Measurements from ENCODE around the gene MYCBP. TPM values are rescaled to one million over a fixed set of nuclear protein-coding genes. Genes with fewer than 3 reads are reported as not detected.
"Not testable (repeated sequence)": the region's sequence is repeated elsewhere in the genome, so short reads cannot be mapped to it uniquely, and the experiment has no call there.

MYCBP gene
- total RNA-seq, 1 experiment from 2014 or later, result 25.1 TPM

- H3K9me2 ChIP-seq (replicated peaks; ENCODE audit: insufficient read depth, low read length), result no peaks in the 10 kb centered on the region
- no peaks in the 10 kb centered on the region for H3K9me3 ChIP-seq (ENCODE audit: low read length)
- H3K4me3 ChIP-seq (ENCODE audit: low read length), result peak within 1 kb of the TSS; percentile 95
- H3K27me3 ChIP-seq (ENCODE audit: low read length), result no peaks in the 10 kb centered on the region
- 0 out of 2 replicates have a peak, but pooled peaks cover 3% of the 10 kb centered on the region for H4K20me1 ChIP-seq (ENCODE audit: insufficient read depth, low read depth, low read length)
- peaks cover 87% of the 10 kb centered on the region for H3K79me2 ChIP-seq (ENCODE audit: low read length)
- peak within 1 kb of the TSS; percentile 100 for H3K4me2 ChIP-seq (ENCODE audit: low read depth, low read length, poor library complexity, severe bottlenecking)
- H3K36me3 ChIP-seq (ENCODE audit: insufficient read depth, low read length), result peaks cover 14% of the 10 kb centered on the region; the same call in 1 of the 2 replicates
- peaks cover 56% of the 10 kb centered on the region for H3K4me1 ChIP-seq (ENCODE audit: low read length)
- peak within 1 kb of the TSS; percentile 79 for H3K9ac ChIP-seq (ENCODE audit: low read length)
- H3K27ac ChIP-seq (ENCODE audit: low read length), result peak within 1 kb of the TSS; percentile 42; the same call in 1 of the 2 replicates
- H2AFZ ChIP-seq (ENCODE audit: low read length), result peak within 1 kb of the TSS; percentile 71; the same call in 1 of the 2 replicates
- peak; percentile 99 for DNase-seq
Measured at GRCh38 chr1:38859561-38860453, 13.3 kb downstream of the MYCBP start, which contains the start of gene RRAGC. TSS of gene RRAGC (minus strand) at chr1:38859772. CDS start at chr1:38859646, 126 bp downstream.

DNA sequence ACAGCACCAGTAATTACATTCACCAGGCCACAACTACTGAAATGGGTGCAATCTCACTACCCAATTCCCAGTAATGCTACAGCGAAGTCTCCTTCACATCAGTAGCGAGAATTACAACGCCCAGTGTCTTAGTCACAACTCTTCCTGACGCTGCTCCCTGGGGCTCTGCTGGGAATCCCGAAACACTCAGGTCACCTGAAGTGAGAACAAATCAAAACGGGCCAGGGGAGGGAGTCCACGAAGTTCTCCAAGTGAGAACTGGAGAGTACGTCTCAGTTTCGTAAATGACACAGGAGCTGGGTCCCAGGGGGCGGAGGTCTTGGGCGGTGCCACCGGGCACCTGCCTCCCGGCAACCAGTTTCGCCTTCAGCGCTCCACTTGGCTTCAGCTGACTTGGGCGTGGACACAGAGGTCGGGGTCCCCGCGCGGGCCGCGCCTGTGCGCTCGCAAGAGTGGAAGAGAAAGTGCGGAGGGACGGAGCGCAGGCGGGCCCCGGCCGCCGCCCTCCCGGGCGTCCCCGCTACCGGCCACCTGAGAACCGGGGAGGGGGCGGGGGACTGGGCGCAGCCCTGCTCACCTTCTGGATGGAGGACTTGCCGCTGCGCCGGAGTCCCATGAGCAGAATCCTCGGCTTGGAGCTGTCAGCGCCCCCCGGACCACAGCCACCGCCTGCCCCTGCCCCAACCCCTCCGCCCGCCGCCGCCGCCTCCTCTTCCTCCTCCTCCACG lies 14.2 kb downstream of the MYCBP start:
- H3K4me3 ChIP-seq (ENCODE audit: low read length), result peak overlapping the region; percentile 95
- peak overlapping the region; percentile 14; the same call in 1 of the 2 replicates for H3K27ac ChIP-seq (ENCODE audit: low read length)
- H3K9me3 ChIP-seq (ENCODE audit: low read length), result no peaks in the 10 kb centered on the region
- H3K36me3 ChIP-seq (ENCODE audit: insufficient read depth, low read length), result peaks cover 12% of the 10 kb centered on the region; the same call in 1 of the 2 replicates
- no peaks in the 10 kb centered on the region for H3K27me3 ChIP-seq (ENCODE audit: low read length)
- H3K4me1 ChIP-seq (ENCODE audit: low read length), result peaks cover 49% of the 10 kb centered on the region
- peak overlapping the region; percentile 100 for H3K4me2 ChIP-seq (ENCODE audit: low read depth, low read length, poor library complexity, severe bottlenecking)
- peak overlapping the region; percentile 79 for H3K9ac ChIP-seq (ENCODE audit: low read length)
- 0 out of 2 replicates have a peak overlapping the region, but pooled peaks have one; percentile 10 for H2AFZ ChIP-seq (ENCODE audit: low read length)
- peak; percentile 81 for DNase-seq
- peaks cover 81% of the 10 kb centered on the region for H3K79me2 ChIP-seq (ENCODE audit: low read length)
- no peaks in the 10 kb centered on the region for H3K9me2 ChIP-seq (replicated peaks; ENCODE audit: insufficient read depth, low read length)
- 0 out of 2 replicates have a peak, but pooled peaks cover 3% of the 10 kb centered on the region for H4K20me1 ChIP-seq (ENCODE audit: insufficient read depth, low read depth, low read length)

DNA sequence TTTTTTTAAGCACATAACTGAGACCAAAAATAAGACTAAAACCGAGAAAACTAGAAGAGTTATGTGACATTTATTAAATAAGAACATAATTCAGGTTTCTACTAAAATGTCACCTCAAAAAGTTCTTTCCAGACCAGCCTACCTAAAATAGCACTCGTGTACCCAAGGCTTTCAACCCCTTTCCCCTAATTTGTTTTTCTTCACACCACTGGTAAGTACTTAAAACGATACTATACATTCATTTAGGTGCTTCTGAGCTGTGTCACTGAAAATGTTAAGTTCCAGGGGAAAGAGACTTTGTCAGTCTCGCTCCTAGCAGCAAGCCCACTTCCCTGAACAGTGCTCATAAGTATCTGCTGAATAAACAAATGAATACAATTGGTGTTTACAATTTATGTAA lies 20.4 kb downstream of the MYCBP start:
- Histone ChIP-seq H2AFZ (ENCODE audit: low read length) (no peak overlapping the region), H3K9me3 (ENCODE audit: low read length) (no peaks in the 10 kb centered on the region), H3K27me3 (ENCODE audit: low read length) (no peaks in the 10 kb centered on the region), H4K20me1 (ENCODE audit: insufficient read depth, low read depth, low read length) (no peaks in the 10 kb centered on the region), H3K36me3 (ENCODE audit: insufficient read depth, low read length) (peaks cover 24% of the 10 kb centered on the region; the same call in 1 of the 2 replicates), H3K9me2 (replicated peaks; ENCODE audit: insufficient read depth, low read length) (no peaks in the 10 kb centered on the region), H3K27ac (ENCODE audit: low read length) (no peak overlapping the region), H3K4me3 (ENCODE audit: low read length) (no peak overlapping the region), H3K79me2 (ENCODE audit: low read length) (peaks cover 28% of the 10 kb centered on the region), H3K9ac (ENCODE audit: low read length) (no peak overlapping the region), H3K4me1 (ENCODE audit: low read length) (peaks cover 19% of the 10 kb centered on the region), H3K4me2 (ENCODE audit: low read depth, low read length, poor library complexity, severe bottlenecking) (no peak overlapping the region)
- no peak for DNase-seq

- peak overlapping the region; percentile 87 for H3K27ac ChIP-seq (ENCODE audit: low read length)
- 0 out of 2 replicates have a peak overlapping the region, but pooled peaks have one; percentile 1 for H2AFZ ChIP-seq (ENCODE audit: low read length)
- no peak overlapping the region for H3K4me3 ChIP-seq (ENCODE audit: low read length)
- no peaks in the 10 kb centered on the region for H4K20me1 ChIP-seq (ENCODE audit: insufficient read depth, low read depth, low read length)
- peaks cover 16% of the 10 kb centered on the region for H3K4me1 ChIP-seq (ENCODE audit: low read length)
- H3K9ac ChIP-seq (ENCODE audit: low read length), result 0 out of 2 replicates have a peak overlapping the region, but pooled peaks have one; percentile 29
- no peaks in the 10 kb centered on the region for H3K9me2 ChIP-seq (replicated peaks; ENCODE audit: insufficient read depth, low read length)
- H3K4me2 ChIP-seq (ENCODE audit: low read depth, low read length, poor library complexity, severe bottlenecking), result peak overlapping the region; percentile 37
- peaks cover 34% of the 10 kb centered on the region for H3K36me3 ChIP-seq (ENCODE audit: insufficient read depth, low read length)
- H3K9me3 ChIP-seq (ENCODE audit: low read length), result no peaks in the 10 kb centered on the region
- H3K79me2 ChIP-seq (ENCODE audit: low read length), result peaks cover 16% of the 10 kb centered on the region
- no peaks in the 10 kb centered on the region for H3K27me3 ChIP-seq (ENCODE audit: low read length)
- peak; percentile 73 for DNase-seq
Measured at GRCh38 chr1:38848071-38848470, 25.1 kb downstream of the MYCBP start.

GRCh38 chr1:38846210-38846609 lies 26.9 kb downstream of the MYCBP start:
- no peak overlapping the region for H3K9ac ChIP-seq (ENCODE audit: low read length)
- H3K79me2 ChIP-seq (ENCODE audit: low read length), result peaks cover 16% of the 10 kb centered on the region
- H4K20me1 ChIP-seq (ENCODE audit: insufficient read depth, low read depth, low read length), result no peaks in the 10 kb centered on the region
- H3K36me3 ChIP-seq (ENCODE audit: insufficient read depth, low read length), result peaks cover 30% of the 10 kb centered on the region
- no peaks in the 10 kb centered on the region for H3K9me2 ChIP-seq (replicated peaks; ENCODE audit: insufficient read depth, low read length)
- H3K9me3 ChIP-seq (ENCODE audit: low read length), result no peaks in the 10 kb centered on the region
- no peak overlapping the region for H3K27ac ChIP-seq (ENCODE audit: low read length)
- no peaks in the 10 kb centered on the region for H3K27me3 ChIP-seq (ENCODE audit: low read length)
- H3K4me2 ChIP-seq (ENCODE audit: low read depth, low read length, poor library complexity, severe bottlenecking), result no peak overlapping the region
- H3K4me1 ChIP-seq (ENCODE audit: low read length), result peaks cover 16% of the 10 kb centered on the region
- H2AFZ ChIP-seq (ENCODE audit: low read length), result no peak overlapping the region
- no peak for DNase-seq
- H3K4me3 ChIP-seq (ENCODE audit: low read length), result no peak overlapping the region

DNA sequence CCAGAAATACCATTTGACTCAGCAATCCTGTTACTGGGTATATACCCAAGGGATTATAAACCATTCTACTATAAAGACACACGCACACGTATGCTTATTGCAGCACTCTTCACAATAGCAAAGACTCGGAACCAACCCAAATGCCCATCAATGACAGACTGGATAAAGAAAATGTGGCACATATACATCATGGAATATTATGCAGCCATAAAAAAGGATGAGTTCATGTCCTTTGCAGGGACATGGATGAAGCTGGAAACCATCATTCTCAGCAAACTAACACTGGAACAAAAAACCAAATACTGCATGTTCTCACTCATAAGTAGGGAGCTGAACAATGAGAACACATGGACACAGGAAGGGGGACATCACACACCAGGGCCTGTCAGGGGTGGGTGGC lies 28.1 kb downstream of the MYCBP start:
- not testable (repeated sequence) for H3K27me3 ChIP-seq (ENCODE audit: low read length); H3K9me3 ChIP-seq (ENCODE audit: low read length); H3K9me2 ChIP-seq (replicated peaks; ENCODE audit: insufficient read depth, low read length); DNase-seq; H3K27ac ChIP-seq (ENCODE audit: low read length); H3K9ac ChIP-seq (ENCODE audit: low read length); H3K4me3 ChIP-seq (ENCODE audit: low read length); H2AFZ ChIP-seq (ENCODE audit: low read length); H4K20me1 ChIP-seq (ENCODE audit: insufficient read depth, low read depth, low read length); H3K4me2 ChIP-seq (ENCODE audit: low read depth, low read length, poor library complexity, severe bottlenecking)
- Histone ChIP-seq H3K79me2 (ENCODE audit: low read length) (peaks cover 16% of the 10 kb centered on the region), H3K4me1 (ENCODE audit: low read length) (peaks cover 16% of the 10 kb centered on the region), H3K36me3 (ENCODE audit: insufficient read depth, low read length) (peaks cover 22% of the 10 kb centered on the region)

- no peak overlapping the region for H3K4me3 ChIP-seq (ENCODE audit: low read length)
- DNase-seq, result no peak
- no peaks in the 10 kb centered on the region for H3K4me1 ChIP-seq (ENCODE audit: low read length)
- H4K20me1 ChIP-seq (ENCODE audit: insufficient read depth, low read depth, low read length), result 0 out of 2 replicates have a peak, but pooled peaks cover 3% of the 10 kb centered on the region
- H3K9ac ChIP-seq (ENCODE audit: low read length), result no peak overlapping the region
- H3K4me2 ChIP-seq (ENCODE audit: low read depth, low read length, poor library complexity, severe bottlenecking), result no peak overlapping the region
- H3K9me3 ChIP-seq (ENCODE audit: low read length), result no peaks in the 10 kb centered on the region
- no peaks in the 10 kb centered on the region for H3K9me2 ChIP-seq (replicated peaks; ENCODE audit: insufficient read depth, low read length)
- H3K36me3 ChIP-seq (ENCODE audit: insufficient read depth, low read length), result peaks cover 7% of the 10 kb centered on the region; the same call in 1 of the 2 replicates
- no peak overlapping the region for H3K27ac ChIP-seq (ENCODE audit: low read length)
- H3K79me2 ChIP-seq (ENCODE audit: low read length), result peaks cover 5% of the 10 kb centered on the region
- H2AFZ ChIP-seq (ENCODE audit: low read length), result no peak overlapping the region
- no peaks in the 10 kb centered on the region for H3K27me3 ChIP-seq (ENCODE audit: low read length)
Measured at GRCh38 chr1:38840281-38840680, 32.9 kb downstream of the MYCBP start.
